Subcutaneous adipose tissue (tissue), 4 donors: ENCODE measurements around the gene ZSWIM1. TPM values are rescaled to one million over a fixed set of nuclear protein-coding genes. Genes with fewer than 3 reads are reported as not detected.

ENCODE experiments used
- CTCF ChIP-seq: fragments of 450-650 bp; IDR thresholded peaks from one replicate; pipeline ENCODE4 v1.5.1; 2016; ENCODE audit warnings: low read depth, mild to moderate bottlenecking, control low read depth, antibody characterized with exemption, moderate library complexity
- total RNA-seq, 4 donors: library from RNA; depleted of rRNA; stranded (reverse); fragments of >200 nt; gene quantifications; one replicate each; pipeline ENCODE4 v1.1.0, GENCODE V29; 2016

Gene ZSWIM1
- total RNA-seq, 4 donors from 2014 or later = 5.9 to 7.0 (median 6.7) TPM

GRCh38 chr20:45890985-45891983, 10.3 kb downstream of the ZSWIM1 start, which contains the start of the genes CTSA and NEURL2:
Gene CTSA, plus strand, starts transcription at chr20:45891335. Its CDS starts 234 bp downstream, at chr20:45891569.
Gene NEURL2, minus strand, starts transcription at chr20:45891208. Its CDS starts 217 bp downstream, at chr20:45890991.
- TF ChIP-seq CTCF = no peak

- no peak for TF ChIP-seq CTCF
Observed at GRCh38 chr20:45892049-45892825, 11.2 kb downstream of the ZSWIM1 start.

DNA sequence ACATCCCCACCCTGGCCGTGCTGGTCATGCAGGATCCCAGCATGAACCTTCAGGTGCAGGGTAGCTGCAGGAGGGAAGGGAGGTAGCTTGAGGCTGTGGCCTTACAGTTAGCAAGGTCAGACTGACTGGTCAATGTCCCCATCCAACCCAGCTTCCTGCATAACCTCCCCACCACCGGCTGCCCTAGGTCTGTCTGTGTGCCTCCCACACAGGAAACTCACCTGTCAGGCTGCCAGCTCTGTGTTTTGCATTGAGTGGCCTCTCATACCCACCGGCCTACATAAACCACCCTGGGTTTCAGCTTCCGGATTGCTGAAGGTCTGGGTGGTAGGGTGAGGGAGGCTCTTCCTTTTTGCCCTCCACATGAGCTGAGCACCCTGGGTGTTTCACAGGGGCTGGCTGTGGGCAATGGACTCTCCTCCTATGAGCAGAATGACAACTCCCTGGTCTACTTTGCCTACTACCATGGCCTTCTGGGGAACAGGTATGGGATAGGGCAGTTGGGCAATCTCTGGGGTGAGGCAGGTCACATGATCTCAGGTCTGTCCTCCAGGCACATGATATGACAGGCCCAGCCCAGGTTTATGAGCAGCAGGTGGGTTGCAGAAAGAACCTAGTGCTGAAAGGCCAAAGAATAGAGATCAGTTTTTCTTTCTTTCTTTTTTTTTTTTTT, 11.9 kb downstream of the ZSWIM1 start:
- TF ChIP-seq CTCF = no peak

GRCh38 chr20:45893831-45894230, 12.8 kb downstream of the ZSWIM1 start:
- TF ChIP-seq CTCF = no peak

- TF ChIP-seq CTCF = no peak
Observed at GRCh38 chr20:45894797-45895196, 13.8 kb downstream of the ZSWIM1 start.

DNA sequence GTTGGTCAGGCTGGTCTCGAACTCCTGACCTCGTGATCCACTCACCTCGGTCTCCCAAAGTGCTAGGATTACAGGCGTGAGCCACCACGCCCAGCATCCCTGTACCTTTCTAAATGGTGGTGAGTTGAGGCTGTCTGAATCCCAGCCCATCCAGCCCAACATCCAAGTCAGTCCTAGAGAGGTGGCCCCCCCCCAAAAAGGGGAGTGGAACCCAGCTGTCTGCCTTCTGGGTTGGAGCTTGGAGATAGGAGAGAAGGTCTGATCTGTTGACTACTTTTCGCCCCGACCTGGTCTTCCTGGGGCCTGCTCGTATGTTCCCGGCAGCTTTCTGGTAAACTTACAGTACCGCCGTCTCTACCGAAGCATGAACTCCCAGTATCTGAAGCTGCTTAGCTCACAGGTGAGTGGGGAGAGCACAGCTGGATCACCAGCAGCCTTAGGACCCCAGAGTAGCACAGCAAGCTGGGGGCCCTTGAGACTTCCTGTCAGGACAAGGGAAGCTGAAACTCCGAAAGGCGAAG, 15.7 kb downstream of the ZSWIM1 start:
- no peak for TF ChIP-seq CTCF
